Omental fat pad (tissue), 4 donors: Measurements from ENCODE around the gene DOK3. TPM values are rescaled to one million over a fixed set of nuclear protein-coding genes. Genes with fewer than 3 reads are reported as not detected.

ENCODE experiments used
- ATAC-seq: fragments of 150-250 bp; one replicate; pipeline ENCODE4 v1.9.1; 2016; ENCODE audit warnings: mild to moderate bottlenecking, moderate library complexity; ENCODE audit not compliant: low FRiP score
- DNase-seq: peaks from one replicate; pipeline ENCODE4 v3.0.0-alpha.2; 2019; ENCODE audit warnings: low spot score
- total RNA-seq, 4 donors: library from RNA; depleted of rRNA; stranded (reverse); fragments of >200 nt; gene quantifications; one replicate each; pipeline ENCODE4 v1.1.0, GENCODE V29; 2016
- TF ChIP-seq, protein P1 (sequence below), 3 donors: fragments of 450-650 bp; IDR thresholded peaks; one replicate each; pipeline ENCODE4 v1.5.1; 2016 to 2017; ENCODE audit warnings: antibody characterized with exemption in 3 of 3, mild to moderate bottlenecking in 3 of 3, moderate library complexity in 2 of 3

The DOK3 gene
- total RNA-seq, 4 donors from 2014 or later = 7.4 to 41.0 (median 16.3) TPM

DNA sequence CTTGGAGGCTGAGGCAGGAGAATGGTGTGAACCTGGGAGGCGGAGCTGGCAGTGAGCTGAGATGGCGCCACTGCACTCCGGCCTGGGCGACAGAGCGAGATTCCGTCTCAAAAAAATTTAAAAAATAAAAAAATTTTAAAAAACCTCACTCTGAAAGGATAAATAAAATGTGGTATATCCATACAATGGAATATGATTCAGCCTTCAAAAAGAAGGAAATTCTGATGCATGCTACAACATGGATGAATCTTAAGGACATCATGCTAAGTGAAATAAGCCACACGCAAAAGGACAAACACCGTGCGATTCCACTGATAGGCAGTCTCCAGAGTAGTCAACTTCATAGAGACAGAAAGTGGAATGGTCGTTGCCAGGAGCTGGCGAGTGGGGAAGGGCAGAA lies 44.6 kb downstream of the DOK3 start:
- no peak for DNase-seq
- no peak for ATAC-seq
- TF ChIP-seq, protein P1, sequence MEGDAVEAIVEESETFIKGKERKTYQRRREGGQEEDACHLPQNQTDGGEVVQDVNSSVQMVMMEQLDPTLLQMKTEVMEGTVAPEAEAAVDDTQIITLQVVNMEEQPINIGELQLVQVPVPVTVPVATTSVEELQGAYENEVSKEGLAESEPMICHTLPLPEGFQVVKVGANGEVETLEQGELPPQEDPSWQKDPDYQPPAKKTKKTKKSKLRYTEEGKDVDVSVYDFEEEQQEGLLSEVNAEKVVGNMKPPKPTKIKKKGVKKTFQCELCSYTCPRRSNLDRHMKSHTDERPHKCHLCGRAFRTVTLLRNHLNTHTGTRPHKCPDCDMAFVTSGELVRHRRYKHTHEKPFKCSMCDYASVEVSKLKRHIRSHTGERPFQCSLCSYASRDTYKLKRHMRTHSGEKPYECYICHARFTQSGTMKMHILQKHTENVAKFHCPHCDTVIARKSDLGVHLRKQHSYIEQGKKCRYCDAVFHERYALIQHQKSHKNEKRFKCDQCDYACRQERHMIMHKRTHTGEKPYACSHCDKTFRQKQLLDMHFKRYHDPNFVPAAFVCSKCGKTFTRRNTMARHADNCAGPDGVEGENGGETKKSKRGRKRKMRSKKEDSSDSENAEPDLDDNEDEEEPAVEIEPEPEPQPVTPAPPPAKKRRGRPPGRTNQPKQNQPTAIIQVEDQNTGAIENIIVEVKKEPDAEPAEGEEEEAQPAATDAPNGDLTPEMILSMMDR (IDR thresholded peaks at IDR 0.05) = no peak

DNA sequence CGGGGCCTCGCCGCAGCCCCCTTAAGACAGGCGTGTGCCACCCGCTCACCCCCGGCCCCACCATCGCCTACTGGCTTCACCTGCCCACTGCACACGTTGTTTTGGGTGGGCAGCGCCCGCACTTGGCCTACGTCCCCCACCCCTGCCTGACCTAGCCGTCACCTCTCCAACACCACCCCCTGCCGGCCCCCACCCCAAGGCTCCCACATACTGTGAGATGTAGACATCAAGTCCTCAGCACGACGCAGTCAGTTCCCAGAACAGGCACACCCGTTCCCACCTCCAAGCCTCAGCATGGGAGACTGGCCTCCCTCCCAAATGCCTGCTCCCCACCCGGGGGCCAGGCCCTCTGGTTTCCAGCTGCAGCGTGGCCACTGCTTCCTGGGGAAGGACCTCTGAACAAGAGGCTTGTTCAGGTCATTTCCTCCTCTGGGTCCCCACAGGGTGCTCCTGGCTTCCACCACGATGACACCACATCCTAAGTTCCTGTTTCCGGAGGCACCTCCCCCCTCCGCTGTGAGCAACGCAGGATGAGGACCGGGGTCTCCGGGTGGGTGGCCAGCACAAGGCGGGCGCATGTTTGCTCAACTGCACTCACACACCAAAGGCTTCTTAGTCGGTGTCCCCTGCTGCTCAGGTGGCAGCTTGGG lies 47.5 kb downstream of the DOK3 start:
- ATAC-seq = no peak
- no peak for DNase-seq
- TF ChIP-seq, protein P1 (IDR thresholded peaks at IDR 0.05) = no peak

DNA sequence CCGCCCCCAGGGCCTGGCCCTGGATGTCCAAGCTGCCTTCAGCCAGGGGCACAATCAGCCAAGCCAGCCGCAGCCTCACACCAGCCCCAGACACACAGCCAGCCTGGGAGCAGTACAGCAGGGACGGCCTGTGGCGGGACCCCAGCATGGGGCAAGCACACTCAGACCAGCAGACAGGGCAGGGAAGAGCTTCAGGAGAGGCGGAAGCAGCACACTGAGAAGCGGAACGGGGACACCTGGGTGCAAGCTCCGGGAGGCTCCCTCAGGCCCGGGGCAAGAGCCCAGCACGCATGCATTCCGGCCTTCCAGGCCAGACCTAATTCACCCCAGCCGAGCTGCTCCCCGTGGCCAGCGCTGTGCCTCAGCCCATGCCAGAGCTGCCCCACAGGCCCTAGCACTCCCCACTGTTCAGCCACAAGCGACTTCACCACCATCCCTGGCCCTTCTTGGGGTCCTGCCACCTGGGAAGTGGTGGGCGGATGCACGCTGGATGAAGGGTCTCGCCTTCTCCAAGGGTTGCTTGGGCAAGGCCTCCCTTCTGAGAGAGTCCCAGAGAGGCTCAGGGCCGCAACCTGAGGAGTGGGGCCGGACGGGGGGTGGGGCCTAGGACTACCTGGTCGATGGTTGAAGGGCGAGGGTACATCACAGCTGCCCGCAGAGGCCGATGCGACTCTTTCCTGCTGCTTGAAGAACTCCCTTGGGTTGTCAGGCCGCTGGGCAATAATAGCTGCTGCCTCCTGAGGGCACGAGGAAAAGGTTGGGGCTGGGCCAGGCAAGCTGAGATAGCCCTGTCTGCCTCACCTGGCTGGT lies 49.6 kb downstream of the DOK3 start:
- ATAC-seq (no peak), DNase-seq (no peak)
- TF ChIP-seq, protein P1 (IDR thresholded peaks at IDR 0.05) = no peak

GRCh38 chr5:177459357-177459756 lies 50.3 kb downstream of the DOK3 start:
- TF ChIP-seq, protein P1 (IDR thresholded peaks at IDR 0.05) = no peak
- no peak for DNase-seq
- no peak for ATAC-seq

GRCh38 chr5:177458912-177459350 lies 50.7 kb downstream of the DOK3 start:
- DNase-seq (no peak), ATAC-seq (no peak)
- TF ChIP-seq, protein P1 (IDR thresholded peaks at IDR 0.05) = no peak

- TF ChIP-seq, protein P1 (IDR thresholded peaks at IDR 0.05) = no peak
- DNase-seq = no peak
- ATAC-seq = no peak
These were observed 51.6 kb downstream of the DOK3 start for GRCh38 chr5:177457852-177458681.
